Dedifferentiated amniotic fluid mesenchymal stem cell (primary cell): Measurements from ENCODE around the gene TK1.
"Not testable (repeated sequence)": the region's sequence is repeated elsewhere in the genome, so short reads cannot be mapped to it uniquely, and the experiment has no call there.

Experiments
- DNase-seq: peaks from one replicate; pipeline ENCODE4 v3.0.0-alpha.2; 2016; ENCODE audit errors: extremely low spot score

Gene TK1

DNA sequence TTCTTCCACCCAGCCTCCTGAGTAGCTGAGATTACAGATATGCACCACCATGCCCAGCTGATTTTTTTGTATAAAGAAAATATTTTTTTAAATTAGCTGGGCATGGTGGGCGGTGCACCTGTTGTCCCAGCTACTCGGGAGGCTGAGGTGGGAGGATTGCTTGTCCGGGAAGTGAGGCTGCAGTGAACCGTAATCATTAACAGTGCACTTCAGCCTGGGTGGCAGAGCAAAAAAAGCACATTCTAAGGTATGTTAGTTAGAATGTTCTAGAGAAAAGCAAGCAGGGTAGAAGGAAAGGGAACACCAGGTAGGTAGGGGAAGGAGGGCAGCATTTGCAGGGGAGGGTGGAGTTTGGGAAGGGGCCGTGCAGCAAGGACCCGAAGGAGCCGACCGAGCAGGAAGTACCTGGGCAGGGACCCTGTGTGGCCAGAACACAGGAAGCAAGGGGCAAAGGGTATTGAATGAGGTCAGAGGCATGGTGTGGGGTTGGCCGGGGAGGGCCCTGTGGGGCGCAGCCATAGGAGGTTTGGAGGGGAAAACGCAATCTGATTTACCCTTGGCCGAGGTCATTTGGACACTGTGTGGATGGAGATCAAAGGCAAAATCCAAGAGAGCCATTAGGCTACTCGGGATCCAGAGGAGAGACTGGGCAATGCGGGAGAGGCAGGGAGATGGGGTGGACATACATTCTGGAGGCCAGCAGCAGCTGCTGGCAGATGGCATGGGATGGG lies 38.4 kb downstream of the TK1 start:
- DNase-seq: no peak

DNA sequence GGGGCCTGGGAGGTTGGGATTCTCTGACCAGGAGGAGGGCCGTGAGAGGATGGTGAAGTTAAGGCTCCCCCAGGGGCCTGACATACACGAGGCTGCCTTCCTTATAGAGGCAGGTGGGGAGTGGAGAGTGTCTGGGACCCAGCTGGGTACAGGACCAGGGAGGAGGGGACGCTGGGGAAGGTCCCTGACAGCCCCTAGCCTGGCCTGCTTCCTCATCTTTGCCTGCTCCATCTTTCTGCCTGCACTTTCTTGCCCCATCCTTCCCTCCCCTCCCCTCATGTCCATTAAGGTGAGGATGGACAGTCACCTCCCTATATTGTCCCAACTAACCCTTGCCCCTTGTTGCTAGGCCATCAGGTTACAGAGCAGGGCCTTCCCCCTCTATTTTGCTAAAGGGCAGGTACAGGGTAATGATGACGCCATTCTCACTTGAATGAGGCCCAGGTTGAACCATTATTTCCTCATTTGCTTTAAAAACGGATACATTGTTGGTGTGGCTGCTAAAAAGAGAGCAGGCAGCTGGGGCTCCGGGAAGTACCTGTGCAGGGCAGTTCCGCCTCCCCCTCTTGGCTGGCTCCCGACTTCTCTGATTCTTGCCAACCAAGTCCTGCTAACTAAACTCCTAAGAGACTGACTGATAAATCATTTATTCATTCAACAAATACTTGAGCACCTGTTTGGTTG lies 39.4 kb downstream of the TK1 start:
- no peak for DNase-seq

DNA sequence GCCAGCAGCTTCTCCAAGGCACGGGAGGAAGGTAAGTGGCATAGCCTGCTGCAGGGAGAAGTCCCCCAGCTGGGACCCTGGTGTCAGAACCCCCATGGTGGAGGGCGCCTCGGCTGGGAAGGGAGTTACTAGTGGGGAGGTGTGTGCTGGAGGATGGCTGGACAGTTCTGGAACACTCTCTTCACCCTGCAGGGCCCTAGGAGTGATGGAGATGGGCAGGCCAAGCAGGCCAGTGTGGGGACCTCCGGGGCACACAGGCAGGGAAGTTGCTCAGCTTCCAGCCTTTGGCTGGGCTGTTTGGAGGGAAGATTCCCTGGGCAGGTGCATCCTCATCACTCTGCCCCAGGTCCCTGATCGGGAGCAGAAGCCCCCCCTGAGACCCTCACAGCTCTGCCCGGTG lies 40.0 kb downstream of the TK1 start:
- DNase-seq: no peak

DNA sequence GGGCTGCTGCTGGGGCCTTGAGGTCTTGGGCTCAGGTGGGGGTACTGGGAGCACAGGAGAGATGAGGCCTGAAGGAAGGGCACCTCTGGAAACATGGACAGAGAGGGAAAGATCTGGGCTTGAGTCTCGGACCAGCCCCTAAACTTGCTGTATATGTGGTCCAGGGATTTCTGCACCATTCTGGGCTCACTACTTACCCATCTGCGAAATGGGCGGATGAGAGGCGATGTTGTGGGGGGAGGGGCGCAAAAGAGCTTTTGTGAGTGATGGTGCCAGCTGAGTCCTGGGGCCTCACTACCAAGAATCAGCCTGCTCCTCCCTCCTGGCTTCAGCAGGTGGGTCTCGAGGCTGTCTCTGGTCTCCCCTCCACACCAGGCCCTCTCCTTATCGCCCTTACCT lies 40.4 kb downstream of the TK1 start:
- DNase-seq: no peak

DNA sequence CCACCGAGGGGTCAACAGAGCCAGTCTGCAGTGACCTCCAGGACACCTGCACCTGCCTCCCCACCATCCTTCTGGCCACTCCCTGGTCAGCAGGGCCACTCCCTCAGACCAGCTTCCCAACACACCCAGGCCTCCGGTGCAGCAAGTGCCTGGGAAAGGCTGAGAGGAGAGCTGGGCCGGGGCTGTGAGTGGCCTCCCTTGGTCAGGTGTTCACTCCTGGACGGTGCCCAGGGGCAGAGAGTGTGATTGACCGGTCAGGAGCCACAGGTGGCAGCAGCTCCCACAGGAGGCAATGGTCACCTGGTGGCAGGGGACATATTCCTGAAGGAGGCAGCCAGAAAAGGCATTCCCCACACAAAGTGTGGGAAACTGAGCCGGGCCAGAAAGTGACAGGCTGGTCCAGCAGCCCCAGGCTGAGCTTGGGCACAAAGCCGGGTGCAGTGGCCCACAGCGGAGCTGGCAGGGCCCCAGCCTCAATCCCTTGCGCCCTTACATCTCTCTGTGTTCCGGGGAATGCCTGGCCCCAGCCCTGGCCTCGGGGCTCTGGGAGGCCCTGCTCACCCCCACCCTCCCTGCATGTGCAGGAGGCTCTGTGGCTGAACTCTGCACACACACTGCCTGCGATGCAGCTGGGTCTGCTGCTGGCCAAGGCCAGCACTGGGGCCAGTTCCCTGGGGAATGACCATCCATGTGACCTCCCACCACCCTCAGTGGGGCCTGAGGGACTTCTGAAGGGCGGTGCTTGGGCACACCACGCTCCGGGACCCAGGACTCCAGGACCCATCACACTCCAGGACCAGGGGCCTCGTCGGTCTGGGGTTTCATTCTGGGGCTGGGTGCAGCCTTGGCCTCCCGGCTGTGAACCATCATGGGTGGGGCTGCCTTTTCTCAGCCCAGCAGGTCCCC lies 41.9 kb downstream of the TK1 start:
- DNase-seq: no peak

DNA sequence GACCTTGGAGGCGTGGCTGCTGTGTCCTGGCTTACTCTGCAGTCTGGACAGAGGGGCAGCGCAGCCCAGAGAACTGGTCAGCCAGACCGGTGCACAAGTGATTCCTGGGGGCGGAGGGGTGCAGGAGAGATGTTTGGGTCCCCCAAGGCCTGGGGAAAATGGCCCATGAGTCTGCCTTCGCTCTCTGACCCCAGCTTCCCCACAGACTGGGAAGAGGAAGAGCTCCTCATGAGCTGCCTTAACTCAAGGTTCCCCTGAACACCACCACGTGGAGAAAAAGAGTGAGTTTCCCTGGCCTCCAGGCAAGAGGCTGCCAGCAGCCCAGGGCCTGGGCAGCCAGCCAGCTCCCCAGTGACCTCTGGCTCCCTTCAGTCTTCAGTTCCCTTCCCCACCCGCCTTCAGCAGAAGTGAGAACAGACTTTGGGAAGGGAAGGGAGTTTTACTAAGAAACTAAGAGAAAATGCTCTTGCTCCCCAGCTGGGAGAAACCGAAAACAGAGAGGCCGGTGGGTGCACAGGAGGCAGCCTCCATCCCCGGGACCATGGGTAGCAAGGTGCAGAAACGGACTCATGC lies 42.6 kb downstream of the TK1 start:
- no peak for DNase-seq

DNA sequence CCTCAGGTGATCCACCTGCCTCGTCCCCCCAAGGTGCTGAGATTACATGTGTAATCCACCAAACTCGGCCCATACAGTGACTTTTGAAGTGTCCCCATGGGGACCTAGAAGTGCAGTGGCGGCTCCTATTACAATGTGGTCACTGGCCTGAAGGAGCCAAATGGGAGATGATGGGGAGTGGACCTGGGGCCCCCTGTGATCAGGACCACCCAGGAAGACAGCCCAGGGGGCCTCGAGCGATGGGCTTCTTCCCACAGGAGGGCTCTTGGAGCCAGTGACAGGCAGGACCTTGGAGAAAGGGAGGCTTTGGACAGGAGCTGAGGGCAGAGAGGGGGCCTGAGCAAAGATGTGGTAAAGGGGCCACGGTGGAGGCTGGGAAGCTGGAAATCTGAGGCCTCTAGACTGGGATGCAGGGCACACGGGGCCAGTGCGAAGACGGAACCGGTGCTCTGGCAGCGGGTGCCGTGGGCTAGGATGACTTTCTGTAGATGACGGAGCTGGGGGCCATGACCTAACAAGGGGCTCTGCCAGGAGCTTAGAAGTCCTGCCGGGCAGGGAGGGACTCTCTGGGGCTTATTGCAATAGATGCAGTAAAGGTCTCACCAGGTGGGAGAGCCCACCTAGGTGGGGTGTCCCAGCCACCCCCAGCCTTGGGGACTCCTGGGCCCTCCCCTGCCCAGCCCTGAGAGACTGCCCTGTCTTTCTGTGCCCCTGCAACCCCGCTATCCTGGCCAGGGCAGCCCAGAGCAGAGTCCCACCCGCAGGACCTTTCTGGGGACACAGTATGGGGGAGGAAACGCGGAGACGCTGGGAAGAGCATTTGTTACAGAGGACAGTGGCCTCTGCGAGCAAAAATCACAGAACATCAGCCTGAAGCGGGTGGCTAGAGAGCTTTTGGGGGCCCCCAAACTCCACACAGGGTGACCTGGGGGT lies 43.4 kb downstream of the TK1 start:
- no peak for DNase-seq

DNA sequence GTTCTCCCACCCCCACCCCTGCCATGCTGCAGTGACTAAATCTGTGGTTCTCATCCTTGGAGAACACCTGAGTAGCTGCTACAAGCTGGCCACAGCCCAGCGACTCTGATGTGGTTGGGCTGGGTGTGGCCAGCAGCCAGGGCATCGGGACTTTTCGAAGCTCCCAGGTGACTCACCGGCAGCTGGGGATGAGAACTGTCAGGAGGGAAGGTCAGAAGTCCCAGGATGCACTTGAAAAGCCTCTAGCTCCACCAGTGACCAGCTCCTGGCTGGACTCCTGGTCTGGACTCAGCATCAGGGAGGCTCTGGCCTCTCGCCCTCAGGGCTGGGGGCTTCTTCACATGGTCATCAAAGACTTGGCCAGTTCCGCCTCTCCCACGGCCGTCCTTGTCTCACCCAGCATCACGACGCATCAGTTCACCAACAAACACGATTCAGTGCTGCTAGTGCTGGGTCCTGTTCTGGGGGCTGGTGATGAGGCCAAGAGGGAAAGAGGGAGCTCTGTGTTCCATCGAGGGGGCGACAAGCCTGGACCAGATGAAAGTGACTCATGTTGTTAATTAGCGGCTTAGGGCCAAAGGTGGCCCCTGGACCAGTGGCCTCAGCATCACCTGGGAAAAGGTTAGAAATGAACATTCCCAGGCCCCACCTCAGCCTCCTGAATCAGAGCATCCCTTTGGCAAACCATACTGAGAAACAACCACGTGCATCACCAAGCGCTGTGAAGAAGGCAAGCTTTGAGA lies 44.6 kb downstream of the TK1 start:
- no peak for DNase-seq

DNA sequence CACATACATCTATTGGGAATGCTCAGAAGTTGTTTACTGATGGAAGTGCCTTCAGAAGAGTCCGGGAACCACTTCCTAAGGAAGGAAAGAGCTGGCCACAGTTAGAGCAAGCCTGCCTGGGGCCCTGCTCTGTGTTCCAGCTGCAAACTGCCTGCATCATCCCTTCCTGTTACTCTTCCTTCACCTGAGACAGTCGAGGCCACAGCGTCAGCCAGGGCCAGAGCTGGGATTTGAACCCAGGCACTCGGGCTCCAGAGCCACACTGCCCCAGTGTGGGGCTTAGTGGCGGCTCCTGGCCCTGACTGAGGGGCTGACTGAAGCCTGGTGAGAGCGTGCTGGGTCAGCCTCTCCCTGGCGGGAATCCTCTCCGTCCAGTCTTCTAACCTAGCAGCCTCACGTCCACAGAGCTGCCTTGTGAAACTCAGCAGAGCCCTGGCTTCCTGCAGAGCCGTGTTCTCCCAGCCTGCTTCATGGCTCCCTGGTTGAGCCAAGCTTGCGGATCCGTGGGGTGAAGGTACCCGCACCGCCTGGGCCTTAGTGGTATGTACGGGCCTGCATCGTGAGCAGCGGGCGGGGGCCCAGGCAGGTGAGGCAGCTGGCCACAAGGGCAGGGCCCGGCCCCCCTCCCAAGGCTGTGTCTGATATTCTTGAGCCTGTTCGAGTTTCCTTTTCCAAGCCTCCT lies 45.3 kb downstream of the TK1 start:
- no peak for DNase-seq

DNA sequence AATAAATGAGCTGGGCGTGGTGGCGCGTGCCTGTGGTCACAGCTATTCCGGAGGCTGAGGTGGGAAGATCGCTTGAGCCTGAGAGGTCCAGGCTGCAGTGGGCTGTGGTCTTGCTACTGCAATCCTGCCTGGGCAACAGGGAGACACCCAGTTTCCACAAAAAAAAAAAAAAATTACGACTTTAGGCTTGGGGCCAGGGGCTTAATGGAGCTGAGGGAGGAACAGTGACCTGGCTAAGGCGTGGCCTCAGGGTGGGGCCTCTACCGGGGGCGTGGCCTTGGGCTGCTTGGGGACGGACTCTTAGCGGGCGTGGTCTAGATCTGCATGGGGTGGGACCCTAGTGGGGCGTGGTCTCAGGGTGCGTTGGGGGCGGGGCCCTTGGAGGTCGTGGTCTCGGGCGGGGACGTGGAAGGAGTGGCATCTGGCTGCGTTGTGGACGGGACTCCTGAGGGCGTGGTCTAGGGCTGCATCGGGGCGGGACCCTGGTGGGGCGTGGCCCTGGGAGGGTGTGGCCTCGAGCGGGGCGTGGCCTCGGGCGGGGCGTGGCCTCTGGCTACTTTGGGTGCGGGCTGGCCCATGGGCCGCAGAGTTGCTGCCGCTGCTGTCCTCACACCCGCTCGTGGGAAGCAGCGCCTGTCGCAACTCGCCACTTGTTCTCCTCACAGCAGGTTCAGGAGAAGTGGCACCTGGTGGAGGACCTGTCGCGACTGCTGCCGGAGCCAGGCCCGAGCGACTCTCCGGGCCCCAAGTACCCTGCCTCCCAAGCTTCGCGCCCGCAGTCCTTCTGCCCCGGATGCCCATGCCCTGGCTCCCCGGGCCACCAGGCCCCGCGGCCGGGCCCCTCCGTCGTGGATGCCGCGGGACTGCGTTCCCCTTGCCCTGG lies 46.4 kb downstream of the TK1 start:
- DNase-seq: no peak

DNA sequence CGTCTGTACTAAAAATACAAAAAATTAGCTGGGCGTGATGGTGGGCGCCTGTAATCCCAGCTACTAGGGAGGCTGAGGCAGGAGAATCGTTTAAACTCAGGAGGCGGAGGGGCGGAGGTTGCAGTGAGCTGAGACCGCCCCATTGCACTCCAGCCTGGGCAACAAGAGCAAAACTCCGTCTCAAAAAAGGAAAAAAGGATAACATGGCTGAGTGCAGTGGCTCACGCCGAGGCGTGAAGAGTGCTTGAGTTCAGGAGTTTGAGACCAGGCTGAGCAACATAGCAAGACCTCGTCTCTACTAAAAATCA lies 47.0 kb downstream of the TK1 start:
- not testable (repeated sequence) for DNase-seq

DNA sequence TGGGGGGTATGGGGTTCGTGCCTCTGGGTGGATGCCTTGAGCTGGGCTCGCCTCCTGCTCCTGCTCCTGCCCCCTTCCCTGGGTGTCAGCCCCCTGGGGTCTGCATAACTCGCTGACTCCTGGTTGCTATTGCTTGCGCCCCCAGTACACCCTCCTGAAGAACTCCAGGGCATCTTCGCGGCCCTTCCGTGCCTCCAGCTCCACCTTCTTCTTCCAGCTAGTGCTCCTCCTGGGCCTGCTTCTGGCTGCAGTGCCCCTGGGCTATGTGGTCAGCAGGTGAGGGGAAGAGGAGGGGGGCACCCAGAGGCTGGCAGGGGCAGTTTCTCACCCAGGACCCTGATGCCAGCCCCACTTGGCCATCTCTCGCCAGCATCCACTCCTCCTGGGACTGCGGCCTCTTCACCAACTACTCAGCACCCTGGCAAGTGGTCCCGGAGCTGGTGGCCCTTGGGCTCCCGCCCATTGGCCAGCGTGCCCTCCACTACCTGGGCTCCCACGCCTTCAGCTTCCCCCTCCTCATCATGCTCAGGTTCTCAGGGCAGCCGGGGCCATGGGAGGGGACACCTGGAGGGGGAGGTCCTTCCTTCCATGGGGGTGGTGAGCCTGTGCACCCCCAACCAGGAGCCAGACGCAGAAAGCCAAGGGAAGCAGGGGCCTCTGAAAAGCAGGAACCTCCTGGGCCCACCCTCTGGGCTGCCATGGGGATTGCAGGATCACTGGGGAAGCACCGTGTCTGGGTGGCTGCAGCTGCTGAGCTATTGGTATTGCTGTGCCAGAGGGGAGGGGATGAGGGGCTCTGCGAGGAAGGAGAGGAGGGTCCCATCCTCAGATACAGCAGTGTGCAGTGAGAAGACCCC lies 48.4 kb downstream of the TK1 start:
- DNase-seq: no peak

DNA sequence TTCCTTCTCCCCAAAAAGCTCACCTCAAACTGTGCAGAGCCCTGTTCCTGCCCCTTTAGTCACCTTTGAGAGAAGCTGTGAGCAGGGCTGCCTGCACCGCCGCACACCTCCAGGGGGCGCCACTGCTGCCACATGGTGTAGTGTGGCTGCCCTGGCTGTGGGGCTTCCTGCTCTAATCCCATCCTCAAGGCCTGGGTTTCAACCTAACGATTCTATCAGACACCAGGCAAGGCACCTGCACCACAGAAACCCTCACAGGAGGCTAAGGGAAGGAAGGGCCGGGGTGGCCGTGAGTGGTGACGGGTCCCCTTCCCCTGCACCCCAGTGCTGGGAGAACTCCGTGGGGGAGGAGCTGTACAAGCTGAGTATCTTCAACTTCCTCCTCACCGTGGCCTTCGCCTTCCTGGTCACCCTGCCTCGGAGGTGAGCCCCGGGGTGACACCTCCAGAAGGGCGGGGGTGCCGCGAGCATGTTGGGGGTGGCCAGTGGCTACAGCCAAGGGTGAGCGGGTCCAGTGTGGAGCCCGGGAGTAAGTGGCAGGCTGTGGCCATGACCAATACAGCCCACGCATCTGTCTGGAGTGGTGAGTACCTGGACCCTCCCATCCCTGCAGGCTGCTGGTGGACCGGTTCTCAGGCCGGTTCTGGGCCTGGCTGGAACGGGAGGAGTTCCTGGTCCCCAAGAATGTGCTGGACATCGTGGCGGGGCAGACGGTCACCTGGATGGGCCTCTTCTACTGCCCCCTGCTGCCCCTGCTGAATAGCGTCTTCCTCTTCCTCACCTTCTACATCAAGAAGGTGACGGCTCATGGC lies 49.3 kb downstream of the TK1 start:
- DNase-seq: no peak

DNA sequence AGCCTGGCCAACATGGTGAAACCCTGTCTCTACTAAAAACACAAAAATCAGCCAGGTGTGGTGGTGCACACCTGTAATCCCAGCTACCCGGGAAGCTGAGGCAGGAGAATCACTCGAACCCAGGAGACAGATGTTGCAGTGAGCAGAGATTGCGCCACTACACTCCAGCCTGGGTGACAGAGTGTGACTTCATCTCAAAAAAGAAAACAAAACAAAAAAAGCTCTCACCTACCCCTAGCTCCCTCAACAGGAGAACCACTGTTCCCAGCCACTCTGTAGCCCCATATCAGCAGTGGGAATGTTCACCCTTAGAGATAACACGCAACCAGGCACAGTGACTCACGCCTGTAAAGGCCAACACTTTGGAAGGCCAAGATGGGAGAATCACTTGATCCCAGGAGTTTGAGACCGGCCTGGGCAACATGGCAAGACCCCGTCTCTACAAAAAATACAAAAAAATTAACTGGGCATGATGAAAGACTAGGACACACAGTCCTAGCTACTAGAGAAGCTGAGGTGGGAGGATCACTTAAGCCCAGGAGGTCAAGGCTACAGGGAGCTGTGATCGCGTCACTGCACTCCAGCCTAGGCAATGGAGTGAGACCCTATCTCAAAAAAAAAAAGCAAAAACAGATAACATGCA lies 50.9 kb downstream of the TK1 start:
- no peak for DNase-seq

DNA sequence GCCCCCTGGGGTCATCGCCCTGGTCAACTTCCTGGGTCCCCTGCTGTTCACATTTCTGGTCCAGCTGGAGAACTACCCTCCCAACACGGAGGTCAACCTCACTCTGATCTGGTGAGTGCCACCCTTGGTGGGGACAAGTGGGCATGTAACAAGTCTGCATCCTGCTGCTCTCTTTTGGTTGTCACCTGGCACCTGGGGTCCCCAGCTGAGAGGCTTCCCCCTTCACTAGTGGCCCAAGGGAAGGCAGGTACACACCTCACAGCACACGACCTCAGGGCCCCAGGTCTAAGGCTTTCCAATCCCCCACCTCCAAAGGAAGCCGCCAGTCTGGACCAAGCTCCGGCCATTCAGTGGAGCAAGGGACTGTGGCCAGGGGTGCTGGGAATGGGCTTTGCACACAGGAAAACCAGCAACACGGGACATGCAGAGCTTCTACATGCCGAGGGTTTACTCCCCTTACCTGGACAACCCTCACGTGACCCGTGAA lies 51.9 kb downstream of the TK1 start:
- DNase-seq: no peak
